T-helper 1 cell (primary cell): ENCODE measurements around the gene SCN1A.
A peak's percentile ranks its signal among the peaks of the same experiment; 100 is the strongest.
"Not testable (repeated sequence)": the region's sequence is repeated elsewhere in the genome, so short reads cannot be mapped to it uniquely, and the experiment has no call there.

Source experiments
- DNase-seq, 5 donors: peaks; one replicate each; pipeline ENCODE4 v3.0.0-alpha.2; 2012 to 2020

The SCN1A gene

DNA sequence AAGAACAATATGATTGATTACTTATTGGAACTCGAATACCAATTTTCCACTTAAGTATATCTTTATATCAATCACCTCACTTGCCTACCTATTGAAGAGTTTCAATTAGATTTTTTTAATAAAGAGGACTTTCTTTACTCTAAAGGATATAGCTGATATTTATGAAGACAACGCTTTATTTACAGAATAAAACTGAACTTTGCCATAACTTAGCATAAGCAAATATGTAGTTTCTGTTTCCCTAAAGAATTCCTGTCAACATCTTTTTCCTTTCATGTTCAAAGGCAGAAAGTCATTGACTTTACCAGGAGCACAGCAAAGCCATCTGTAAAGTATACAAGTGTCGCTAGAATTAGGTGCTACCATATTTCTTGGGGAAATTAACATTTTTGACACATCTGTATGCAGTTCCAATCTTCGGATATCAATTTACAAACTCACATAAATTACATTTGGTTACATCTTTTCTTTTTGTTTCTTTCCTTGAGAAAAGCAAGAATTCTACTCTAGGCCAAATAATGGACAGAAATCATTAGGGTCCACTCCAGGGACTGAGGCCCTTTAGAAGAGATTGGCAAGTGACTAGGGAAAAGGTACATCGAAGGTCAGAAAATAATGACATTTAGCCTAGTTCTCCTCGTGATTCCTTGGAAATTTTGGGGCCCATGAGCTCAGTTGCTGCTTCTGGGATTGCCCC is 7.5 kb upstream of the SCN1A start:
- no peak for DNase-seq

GRCh38 chr2:166134252-166135151 is 6.7 kb upstream of the SCN1A start:
- DNase-seq = no peak

DNA sequence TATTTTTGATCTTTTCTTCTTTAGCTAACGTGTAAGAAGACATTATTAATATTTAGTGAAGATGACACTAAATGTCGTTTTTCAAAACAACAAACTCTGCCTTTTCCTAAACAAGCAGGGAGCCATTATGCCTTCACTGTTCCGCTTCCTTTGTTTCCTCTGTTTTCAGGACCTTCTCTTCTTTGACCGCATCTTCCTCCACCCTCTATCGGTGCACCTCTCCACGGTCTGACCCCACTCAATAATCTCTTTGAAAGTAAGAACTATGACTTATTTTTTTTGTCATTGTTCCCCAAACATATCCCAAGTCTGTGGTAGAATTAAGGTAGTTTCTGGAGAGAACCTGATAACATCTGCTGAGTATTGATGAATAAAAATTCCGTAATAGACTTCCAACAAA is 5.8 kb upstream of the SCN1A start:
- no peak for DNase-seq

DNA sequence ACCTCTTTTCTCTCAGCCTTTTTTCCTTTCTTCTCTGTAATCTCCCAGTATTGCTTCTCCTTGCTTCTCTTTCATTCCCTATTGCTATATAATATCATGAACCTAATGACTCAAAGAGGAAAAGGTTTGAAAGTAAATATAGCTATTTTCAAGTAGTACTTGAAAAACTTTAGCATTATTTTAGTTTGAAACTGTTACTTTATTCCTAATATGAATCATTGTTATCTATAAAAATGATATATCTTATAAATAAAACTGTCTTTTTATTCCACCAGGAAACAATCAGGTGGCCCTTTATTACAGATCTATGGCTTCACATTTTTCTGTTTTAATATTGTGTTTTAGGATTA is 311 bp upstream of the SCN1A start:
- DNase-seq = no peak

- DNase-seq = no peak
Measured at GRCh38 chr2:166126007-166126639, 1.7 kb downstream of the SCN1A start.

- no peak for DNase-seq
Measured at GRCh38 chr2:166125557-166125956, 2.3 kb downstream of the SCN1A start.

DNA sequence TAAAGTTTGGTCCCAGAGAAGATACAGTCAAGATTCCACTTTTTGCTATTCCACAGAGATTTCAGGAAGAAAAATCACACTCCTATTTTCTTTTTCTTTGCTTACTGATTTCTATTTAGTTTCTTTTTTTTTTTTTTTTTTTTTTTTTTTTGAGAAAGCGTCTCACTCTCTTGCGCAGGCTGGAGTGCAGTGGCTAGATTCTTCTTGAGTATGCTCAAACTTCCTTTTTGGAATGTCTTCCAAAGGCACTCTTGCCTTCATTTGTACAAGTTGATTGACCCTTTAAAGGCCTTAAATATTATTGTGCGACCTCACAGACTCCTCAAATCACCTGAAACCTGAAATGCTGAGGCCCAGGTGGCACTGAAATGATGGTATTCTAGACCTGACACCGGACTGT is 9.6 kb downstream of the SCN1A start:
- no peak for DNase-seq

GRCh38 chr2:166117491-166117890 is 10.3 kb downstream of the SCN1A start:
- no peak for DNase-seq

DNA sequence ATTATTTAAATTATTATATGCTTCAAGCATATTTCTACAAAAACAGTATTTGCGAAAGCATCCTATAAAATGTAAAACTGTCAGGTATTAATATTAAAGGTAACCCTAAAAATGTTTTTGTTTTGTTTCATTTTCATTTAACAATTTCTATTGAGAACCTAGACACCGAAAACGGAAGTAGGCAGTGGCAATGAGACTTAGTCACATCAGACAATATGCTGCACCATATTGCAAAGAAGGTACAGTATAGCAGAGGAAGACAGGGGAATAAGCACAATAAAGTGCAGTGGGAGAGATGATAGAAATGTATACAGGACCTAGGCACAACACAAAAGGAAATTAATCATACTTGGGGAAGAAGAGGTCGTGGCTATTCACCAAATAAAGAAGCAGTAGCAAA is 12.2 kb downstream of the SCN1A start:
- DNase-seq = no peak

DNA sequence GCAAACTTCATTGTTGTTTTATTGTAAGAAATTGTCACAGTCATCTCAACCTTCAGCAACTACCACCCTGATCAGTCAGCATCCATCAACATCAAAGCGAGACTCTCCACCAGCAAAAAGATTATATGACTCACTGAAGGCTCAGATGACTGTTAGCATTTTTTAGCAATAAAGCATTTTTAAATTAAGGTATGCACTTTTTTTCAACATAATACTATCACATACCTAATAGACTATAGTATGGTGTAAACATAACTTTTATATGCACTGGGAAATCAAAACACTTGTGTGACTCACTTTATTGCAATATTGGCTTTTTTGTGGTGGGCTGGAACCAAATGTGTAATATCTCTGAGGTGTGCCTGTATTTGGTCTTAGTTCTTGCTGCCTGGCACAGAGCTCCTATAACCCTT is 15.6 kb downstream of the SCN1A start:
- peak in 1 of 5 donors; percentile 19 for DNase-seq

DNA sequence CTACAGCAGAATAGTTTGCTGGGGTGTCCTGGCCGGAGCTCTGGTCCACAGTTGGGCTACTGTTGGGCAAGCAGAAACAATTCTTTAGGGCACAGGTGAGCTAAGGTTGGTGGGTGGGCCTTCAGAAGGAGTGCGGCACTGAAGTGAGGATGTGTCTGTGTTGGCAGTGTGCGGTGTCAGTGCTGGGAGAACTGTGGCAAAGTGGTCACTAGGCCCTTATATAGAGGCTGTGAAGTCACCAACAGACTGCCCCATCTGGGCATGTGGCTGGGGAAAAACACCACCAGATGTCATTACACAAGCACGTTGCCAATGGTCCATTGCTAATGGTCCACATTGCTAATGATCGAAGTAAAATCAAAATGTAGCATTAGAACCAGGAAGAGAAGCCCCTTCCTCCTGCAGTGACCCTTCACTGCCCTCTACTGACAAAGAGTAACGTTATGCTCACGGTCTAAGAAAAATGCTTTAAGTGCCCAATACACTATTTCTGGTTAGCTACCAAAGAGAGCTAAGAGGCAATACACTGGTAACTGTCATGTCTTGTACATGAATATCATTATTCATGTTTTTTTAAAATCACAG is 21.3 kb downstream of the SCN1A start:
- DNase-seq = no peak

DNA sequence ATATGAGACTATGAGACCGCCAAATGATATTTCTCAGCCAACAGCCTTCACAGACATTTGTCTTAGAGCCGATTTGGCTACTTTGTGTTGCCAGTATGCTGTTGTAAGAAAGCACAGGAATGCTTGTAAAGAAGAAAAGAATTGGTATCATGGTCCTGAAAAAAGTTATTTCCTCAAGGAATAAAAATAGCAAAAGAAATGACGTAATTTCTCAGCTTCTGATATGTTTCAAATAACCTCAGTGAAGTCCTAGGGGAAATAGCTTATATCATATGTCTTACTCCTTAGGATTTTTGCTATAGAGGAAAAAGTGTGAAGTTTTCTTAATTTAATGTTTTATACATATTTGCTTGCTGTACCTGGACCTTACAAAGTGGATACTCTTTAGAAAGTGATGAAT is 23.0 kb downstream of the SCN1A start:
- DNase-seq = no peak

DNA sequence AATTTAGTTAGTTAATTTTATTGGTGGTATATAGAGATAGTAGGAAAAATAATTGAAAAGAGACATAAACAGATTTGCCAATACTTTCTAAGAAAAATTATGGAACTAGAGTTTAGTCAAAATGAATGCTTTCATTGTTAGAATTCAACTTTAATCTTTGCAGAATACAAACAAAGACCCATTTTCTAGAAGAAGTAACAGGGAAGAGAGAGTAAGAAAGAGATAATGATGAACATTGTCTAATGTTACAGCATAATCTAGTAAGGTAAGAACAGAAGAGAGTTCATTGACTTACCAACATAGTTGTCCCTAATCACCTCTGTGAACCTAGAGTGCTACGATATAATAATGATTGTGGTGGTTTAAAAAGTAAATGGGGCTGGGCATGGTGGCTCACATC is 23.7 kb downstream of the SCN1A start:
- DNase-seq = no peak

GRCh38 chr2:166103277-166103676 is 24.5 kb downstream of the SCN1A start:
- DNase-seq = not testable (repeated sequence)

- no peak for DNase-seq
Measured at GRCh38 chr2:166094325-166094724, 33.5 kb downstream of the SCN1A start.

- DNase-seq = no peak
Measured at GRCh38 chr2:166092889-166093288, 34.9 kb downstream of the SCN1A start.

DNA sequence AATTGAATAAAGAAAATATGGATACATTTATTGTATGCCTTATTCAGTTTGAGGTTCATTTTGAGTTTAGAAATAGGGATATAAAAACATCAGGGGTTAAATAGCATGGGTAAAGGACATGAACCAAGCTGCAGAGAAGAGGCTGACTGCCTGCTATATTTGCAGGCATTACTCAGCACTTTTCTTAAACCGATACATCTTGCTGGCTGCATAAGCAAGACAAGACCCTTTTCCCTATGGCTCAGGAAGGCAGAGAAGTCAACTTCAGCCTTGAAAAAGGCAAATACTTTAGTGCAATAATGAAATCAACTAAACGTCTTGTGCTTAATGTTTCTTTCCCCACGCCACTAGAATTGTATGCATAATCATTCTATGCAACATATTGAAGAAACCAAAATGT is 36.4 kb downstream of the SCN1A start:
- no peak for DNase-seq

DNA sequence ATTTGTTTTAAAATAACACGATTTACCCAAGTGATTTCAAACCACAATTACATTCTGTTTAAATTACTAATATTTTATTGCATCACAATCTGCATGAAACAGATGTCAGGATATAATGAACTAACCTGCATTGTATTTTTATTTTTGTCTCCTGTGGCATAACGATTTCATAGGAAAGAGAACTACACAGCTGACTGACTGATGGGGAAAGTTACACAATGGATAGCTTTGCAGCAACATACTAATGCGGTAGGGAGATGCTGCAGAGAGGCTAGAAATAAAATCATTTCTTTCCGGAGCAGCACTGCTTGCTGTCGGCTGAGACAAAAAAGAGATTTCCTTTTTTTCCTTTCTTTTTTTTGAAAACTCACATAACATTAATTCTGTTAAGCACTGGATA is 36.9 kb downstream of the SCN1A start:
- DNase-seq = no peak

DNA sequence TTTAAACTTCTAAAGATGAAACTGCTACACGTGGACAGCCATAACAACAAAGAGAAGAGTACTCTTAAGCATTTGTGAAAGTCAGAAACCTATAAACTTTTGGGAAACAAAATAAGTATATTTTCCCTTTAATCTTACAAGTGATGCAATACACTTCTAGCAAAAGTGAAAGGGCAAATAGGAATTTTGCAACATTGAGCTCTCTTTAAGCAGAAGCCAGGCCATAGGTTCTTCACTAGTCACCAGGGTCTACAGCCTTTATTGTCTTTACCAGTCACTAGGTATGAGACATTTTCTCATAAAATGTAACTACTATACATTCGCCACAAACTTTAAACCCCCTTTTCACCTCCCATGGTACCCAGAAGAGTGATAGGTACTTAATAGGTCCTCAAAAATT is 37.5 kb downstream of the SCN1A start:
- DNase-seq = no peak

DNA sequence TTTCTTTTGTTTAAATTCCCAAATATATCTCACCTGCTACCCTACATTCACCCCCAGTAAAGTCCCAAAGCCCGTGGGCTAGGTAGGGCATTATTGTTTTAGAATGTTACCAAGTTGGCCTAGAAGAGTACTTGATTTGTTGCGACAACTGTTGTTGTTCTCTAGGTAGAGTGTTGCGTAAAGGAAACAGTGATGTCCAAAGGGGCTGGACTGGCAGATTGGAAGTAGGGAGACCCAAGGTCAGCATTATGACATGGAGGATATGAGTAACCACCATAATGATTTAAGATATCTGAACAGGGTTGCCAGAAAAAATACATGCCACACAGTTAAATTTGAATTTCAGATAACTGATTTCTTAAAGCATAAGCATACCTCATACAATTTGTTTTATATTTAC is 39.2 kb downstream of the SCN1A start:
- DNase-seq = no peak

- DNase-seq = no peak
Measured at GRCh38 chr2:166084301-166084700, 43.5 kb downstream of the SCN1A start.

- DNase-seq = no peak
Measured at GRCh38 chr2:166082736-166083135, 45.1 kb downstream of the SCN1A start.

- DNase-seq = no peak
Measured at GRCh38 chr2:166081852-166082251, 46.0 kb downstream of the SCN1A start.
